Gastrocnemius medialis (tissue), 4 donors: ENCODE measurements around the gene ZFYVE27. TPM values are rescaled to one million over a fixed set of nuclear protein-coding genes. Genes with fewer than 3 reads are reported as not detected.

ENCODE experiments used
- ATAC-seq, 2 donors: fragments of 150-250 bp; one replicate each; pipeline ENCODE4 v1.9.1; 2016
- DNase-seq, 2 donors: peaks; one replicate each; pipeline ENCODE4 v3.0.0-alpha.2; 2019
- H3K27ac ChIP-seq, 4 donors: fragments of 200-600 bp; sonication (generic); 1 replicate in 1 of 4; 2 replicates in 3 of 4; pipeline ENCODE4 v1.5.1; 2016 to 2018; ENCODE audit warnings: mild to moderate bottlenecking in 2 of 4, moderate library complexity in 1 of 4
- H3K27me3 ChIP-seq, 3 donors: fragments of 200-600 bp; sonication (generic) in 2 of 3; 1 replicate in 1 of 3; 2 replicates in 2 of 3; pipeline versions ENCODE4 v1.5.1 to v1.6.0; 2016 to 2019; ENCODE audit warnings: mild to moderate bottlenecking in 1 of 3, moderate library complexity in 1 of 3
- H3K36me3 ChIP-seq, 2 donors: fragments of 200-600 bp; sonication (generic) in 1 of 2; one replicate each; pipeline ENCODE4 v1.5.1; 2017 to 2018
- H3K4me1 ChIP-seq, 2 donors: fragments of 200-600 bp; sonication (generic) in 1 of 2; one replicate each; pipeline ENCODE4 v1.5.1; 2016 to 2017; ENCODE audit warnings: mild to moderate bottlenecking in 2 of 2
- H3K4me3 ChIP-seq, 4 donors: fragments of 200-600 bp; sonication (generic) in 3 of 4; 1 replicate in 1 of 4; 2 replicates in 3 of 4; pipeline ENCODE4 v1.5.1; 2016 to 2019; ENCODE audit warnings: mild to moderate bottlenecking in 2 of 4
- H3K9me3 ChIP-seq, 3 donors: fragments of 200-600 bp; sonication (generic) in 2 of 3; 1 replicate in 1 of 3; 2 replicates in 2 of 3; pipeline ENCODE4 v1.5.1; 2016 to 2019
- CTCF ChIP-seq, 5 experiments: fragments of 450-650 bp in 3 of 5; fragments of 200-600 bp in 2 of 5; sonication (generic) in 2 of 5; IDR thresholded peaks in 4 of 5; conservative IDR thresholded peaks in 1 of 5; 1 replicate in 4 of 5; 2 replicates in 1 of 5; pipeline ENCODE4 v1.5.1; 2016 to 2019; ENCODE audit warnings: antibody characterized with exemption in 5 of 5, mild to moderate bottlenecking in 3 of 5, moderate library complexity in 3 of 5
- POLR2A ChIP-seq, 2 donors: fragments of 450-650 bp; IDR thresholded peaks; one replicate each; pipeline ENCODE4 v1.6.1; 2017; ENCODE audit warnings: antibody characterized with exemption in 2 of 2, mild to moderate bottlenecking in 2 of 2, moderate library complexity in 2 of 2
- in situ Hi-C, 4 donors: fragments of 200-750 bp; cut with MboI; loops; one replicate each; pipeline versions ENCODE4 v1.15.0 to v1.8.0; 2017; ENCODE audit warnings: low sequenced_read_pairs in 4 of 4
- intact Hi-C: fragments of 100-400 bp; cut with DNase I; formaldehyde crosslinking; loops from one replicate; pipeline ENCODE4 v1.15.1; 2023; ENCODE audit warnings: low total_unique reads
- total RNA-seq, 4 donors: library from RNA; depleted of rRNA; stranded (reverse); fragments of >200 nt; gene quantifications; one replicate each; pipeline versions ENCODE4 v1.1.0 to v1.2.3, GENCODE V29; 2016

The ZFYVE27 gene
- total RNA-seq, 4 donors from 2014 or later, result 7.6 to 14.9 (median 11.6) TPM

GRCh38 chr10:97713339-97713825 lies 23.5 kb upstream of the ZFYVE27 start, which contains the start of gene MARVELD1:
TSS of gene MARVELD1 (plus strand) at chr10:97713730. CDS start at chr10:97713877, 147 bp downstream.
- DNase-seq (peak; percentile 45 to 53), ATAC-seq (peak; percentile 45 to 51)
- intact Hi-C loops (loop anchor here (5.0 kb wide), 1 partner anchor 36 kb away; no protein-coding TSS in a partner anchor), in situ Hi-C loops (no loop called here)
- H3K4me1 ChIP-seq, result peaks cover 9 to 13% of the 10 kb centered on the region in 2 donors
- no peaks in the 10 kb centered on the region for H3K36me3 ChIP-seq
- TF ChIP-seq CTCF (IDR thresholded peaks at IDR 0.05 in 4 of 5, conservative IDR thresholded peaks at IDR 0.05 in 1 of 5) (no peak), POLR2A (IDR thresholded peaks at IDR 0.05) (peak in 1 of 2 donors; percentile 26)
- peaks cover 6 to 13% (median 7%) of the 10 kb centered on the region in 3 donors for H3K27me3 ChIP-seq
- H3K4me3 ChIP-seq, result peak within 1 kb of the TSS; percentile 57 to 91 (median 68)
- H3K9me3 ChIP-seq, result no peaks in the 10 kb centered on the region
- H3K27ac ChIP-seq, result peak within 1 kb of the TSS; percentile 73 to 85 (median 78)

DNA sequence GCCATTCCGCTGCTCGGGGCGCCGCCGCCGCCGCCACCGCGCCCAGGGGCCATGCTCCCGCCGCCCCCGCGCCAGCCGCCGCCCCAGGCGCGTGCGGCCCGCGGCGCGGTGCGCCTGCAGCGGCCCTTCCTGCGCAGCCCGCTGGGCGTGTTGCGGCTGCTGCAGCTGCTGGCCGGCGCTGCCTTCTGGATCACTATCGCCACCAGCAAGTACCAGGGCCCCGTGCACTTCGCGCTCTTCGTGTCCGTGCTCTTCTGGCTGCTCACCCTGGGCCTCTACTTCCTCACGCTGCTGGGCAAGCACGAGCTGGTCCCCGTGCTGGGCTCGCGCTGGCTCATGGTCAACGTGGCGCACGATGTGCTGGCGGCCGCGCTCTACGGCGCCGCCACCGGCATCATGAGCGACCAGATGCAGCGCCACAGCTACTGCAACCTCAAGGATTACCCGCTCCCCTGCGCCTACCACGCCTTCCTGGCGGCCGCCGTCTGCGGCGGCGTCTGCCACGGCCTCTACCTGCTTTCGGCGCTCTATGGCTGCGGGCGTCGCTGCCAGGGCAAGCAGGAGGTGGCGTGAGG lies 23.0 kb upstream of the ZFYVE27 start:
- TF ChIP-seq POLR2A (IDR thresholded peaks at IDR 0.05) (peak in 1 of 2 donors; percentile 14), CTCF (IDR thresholded peaks at IDR 0.05 in 4 of 5, conservative IDR thresholded peaks at IDR 0.05 in 1 of 5) (peak in 3 of 5 experiments; percentile 7 to 30 (median 9))
- Histone ChIP-seq H3K36me3 (no peaks in the 10 kb centered on the region), H3K4me1 (peaks cover 13 to 18% of the 10 kb centered on the region in 2 donors), H3K27me3 (peaks cover 6 to 13% (median 7%) of the 10 kb centered on the region in 3 donors), H3K4me3 (peak overlapping the region; percentile 57 to 91 (median 68)), H3K9me3 (no peaks in the 10 kb centered on the region), H3K27ac (peak overlapping the region; percentile 63 to 85 (median 78))
- peak; percentile 74 to 79 for ATAC-seq
- peak; percentile 46 to 62 for DNase-seq
- in situ Hi-C loops, result no loop called here
- intact Hi-C loops, result loop anchor here (5.0 kb wide), 1 partner anchor 37 kb away; no protein-coding TSS in a partner anchor

DNA sequence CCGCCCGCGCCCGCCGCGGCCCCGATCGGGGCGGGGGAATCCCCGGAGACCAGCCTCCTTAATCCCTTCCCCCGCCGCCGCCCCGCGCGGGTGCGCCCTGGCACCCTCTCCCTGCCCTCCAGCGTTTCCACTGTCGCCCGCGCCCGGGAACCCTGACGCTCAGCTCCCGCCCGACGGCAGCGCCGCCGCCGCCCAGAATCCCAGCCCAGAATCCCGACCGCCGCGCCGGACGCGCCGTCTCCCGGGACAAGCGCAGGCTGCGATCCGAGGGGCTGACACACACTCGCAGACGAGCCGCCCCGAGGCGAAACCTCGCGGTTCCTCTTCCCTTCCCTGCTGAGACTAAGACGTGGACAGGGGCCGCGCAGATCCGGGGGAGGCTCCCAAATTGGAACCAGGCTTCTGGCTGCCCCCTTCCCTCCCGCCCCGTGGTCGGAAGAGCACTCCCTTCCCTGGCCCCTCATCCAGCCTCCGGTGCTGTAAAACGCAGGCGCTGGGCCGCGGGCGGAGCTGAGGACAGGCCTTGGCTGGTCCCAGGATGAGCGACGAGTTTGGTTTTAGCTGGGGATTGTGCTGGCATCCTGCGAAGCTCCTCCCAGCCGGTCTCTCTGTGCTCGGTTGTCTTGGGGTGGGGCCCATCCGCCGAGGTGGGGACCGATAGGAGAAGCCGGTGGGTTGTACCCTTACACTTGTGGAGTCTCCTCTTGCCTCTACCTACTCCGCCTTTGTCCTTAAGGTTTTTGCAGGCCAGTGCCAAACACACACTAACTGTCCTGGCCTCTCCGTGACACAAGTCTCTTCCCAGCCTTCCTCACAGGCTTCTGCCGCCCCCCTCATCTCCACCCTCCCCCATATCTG lies 22.3 kb upstream of the ZFYVE27 start:
- no peaks in the 10 kb centered on the region for H3K36me3 ChIP-seq
- no peaks in the 10 kb centered on the region for H3K9me3 ChIP-seq
- intact Hi-C loops, result loop anchor here (5.0 kb wide), 1 partner anchor 37 kb away; no protein-coding TSS in a partner anchor
- peaks cover 6 to 13% (median 7%) of the 10 kb centered on the region in 3 donors for H3K27me3 ChIP-seq
- in situ Hi-C loops, result no loop called here
- H3K4me1 ChIP-seq, result peaks cover 16 to 20% of the 10 kb centered on the region in 2 donors
- TF ChIP-seq CTCF (IDR thresholded peaks at IDR 0.05 in 4 of 5, conservative IDR thresholded peaks at IDR 0.05 in 1 of 5) (no peak), POLR2A (IDR thresholded peaks at IDR 0.05) (peak in 1 of 2 donors; percentile 6)
- ATAC-seq (peak; percentile 25 to 40), DNase-seq (peak in 1 of 2 donors; percentile 56)
- peak overlapping the region; percentile 63 to 85 (median 78) for H3K27ac ChIP-seq
- H3K4me3 ChIP-seq, result peak overlapping the region; percentile 57 to 91 (median 68)

- Histone ChIP-seq H3K27ac (peak overlapping the region; percentile 63 to 85 (median 78)), H3K36me3 (no peaks in the 10 kb centered on the region), H3K27me3 (peaks cover 6 to 13% (median 7%) of the 10 kb centered on the region in 3 donors), H3K4me3 (peak overlapping the region; percentile 21 to 68 (median 62)), H3K9me3 (no peaks in the 10 kb centered on the region), H3K4me1 (peaks cover 16 to 20% of the 10 kb centered on the region in 2 donors)
- DNase-seq (no peak), ATAC-seq (no peak)
- TF ChIP-seq CTCF (IDR thresholded peaks at IDR 0.05 in 4 of 5, conservative IDR thresholded peaks at IDR 0.05 in 1 of 5), result no peak
- TF ChIP-seq POLR2A (IDR thresholded peaks at IDR 0.05), result no peak
- in situ Hi-C loops, result no loop called here
- intact Hi-C loops, result no loop called here
These were observed 21.6 kb upstream of the ZFYVE27 start for GRCh38 chr10:97715259-97715874.
